Activated T-cell treated with anti-CD3 and anti-CD28 coated beads, Interleukin-2, amount 50 U/mL, for 48 hours (primary cell): ENCODE results near the gene NR2F1-AS1.

Experiments
- DNase-seq, 2 experiments: peaks; one replicate each; pipeline ENCODE4 v3.0.0-alpha.2; 2020

The NR2F1-AS1 gene

GRCh38 chr5:93580927-93581445 lies at the start of gene NR2F1-AS1:
Gene NR2F1-AS1 (minus strand): TSS chr5:93581219.
- no peak for DNase-seq

GRCh38 chr5:93626801-93627200 lies 45.8 kb upstream of the NR2F1-AS1 start:
- DNase-seq = no peak

- DNase-seq = no peak
Observed at GRCh38 chr5:93623153-93623552, 42.1 kb upstream of the NR2F1-AS1 start.

GRCh38 chr5:93622240-93622885 lies 41.3 kb upstream of the NR2F1-AS1 start:
- DNase-seq = peak; percentile 21 to 38

GRCh38 chr5:93621327-93621798 lies 40.3 kb upstream of the NR2F1-AS1 start:
- peak; percentile 40 to 42 for DNase-seq

GRCh38 chr5:93620487-93621326 lies 39.7 kb upstream of the NR2F1-AS1 start:
- DNase-seq = peak; percentile 58 to 68

GRCh38 chr5:93616538-93617174 lies 35.6 kb upstream of the NR2F1-AS1 start:
- DNase-seq = no peak

GRCh38 chr5:93612855-93613243 lies 31.8 kb upstream of the NR2F1-AS1 start:
- no peak for DNase-seq

GRCh38 chr5:93611976-93612854 lies 31.2 kb upstream of the NR2F1-AS1 start:
- DNase-seq = peak; percentile 27 to 34

- no peak for DNase-seq
Observed at GRCh38 chr5:93611273-93611975, 30.4 kb upstream of the NR2F1-AS1 start.

- DNase-seq = no peak
Observed at GRCh38 chr5:93610581-93611272, 29.7 kb upstream of the NR2F1-AS1 start.

GRCh38 chr5:93609762-93610161 lies 28.7 kb upstream of the NR2F1-AS1 start:
- no peak for DNase-seq

GRCh38 chr5:93608855-93609254 lies 27.8 kb upstream of the NR2F1-AS1 start:
- DNase-seq = no peak

GRCh38 chr5:93607367-93608258 lies 26.6 kb upstream of the NR2F1-AS1 start:
- DNase-seq = peak in 1 of 2 experiments; percentile 46

GRCh38 chr5:93606382-93606752 lies 25.3 kb upstream of the NR2F1-AS1 start:
- DNase-seq = no peak

GRCh38 chr5:93604644-93605515 lies 23.9 kb upstream of the NR2F1-AS1 start:
- no peak for DNase-seq

GRCh38 chr5:93603793-93604643 lies 23.0 kb upstream of the NR2F1-AS1 start:
- no peak for DNase-seq
